GM21717 (cell line): ENCODE results near the gene NFYC.

ENCODE experiments used
- ATAC-seq: cut with Tn5 transposase; IDR thresholded peaks from one replicate; pipeline ENCODE4 v1.9.1; 2021; ENCODE audit warnings: mild to moderate bottlenecking, moderate library complexity; ENCODE audit not compliant: unreplicated experiment

The NFYC gene

DNA sequence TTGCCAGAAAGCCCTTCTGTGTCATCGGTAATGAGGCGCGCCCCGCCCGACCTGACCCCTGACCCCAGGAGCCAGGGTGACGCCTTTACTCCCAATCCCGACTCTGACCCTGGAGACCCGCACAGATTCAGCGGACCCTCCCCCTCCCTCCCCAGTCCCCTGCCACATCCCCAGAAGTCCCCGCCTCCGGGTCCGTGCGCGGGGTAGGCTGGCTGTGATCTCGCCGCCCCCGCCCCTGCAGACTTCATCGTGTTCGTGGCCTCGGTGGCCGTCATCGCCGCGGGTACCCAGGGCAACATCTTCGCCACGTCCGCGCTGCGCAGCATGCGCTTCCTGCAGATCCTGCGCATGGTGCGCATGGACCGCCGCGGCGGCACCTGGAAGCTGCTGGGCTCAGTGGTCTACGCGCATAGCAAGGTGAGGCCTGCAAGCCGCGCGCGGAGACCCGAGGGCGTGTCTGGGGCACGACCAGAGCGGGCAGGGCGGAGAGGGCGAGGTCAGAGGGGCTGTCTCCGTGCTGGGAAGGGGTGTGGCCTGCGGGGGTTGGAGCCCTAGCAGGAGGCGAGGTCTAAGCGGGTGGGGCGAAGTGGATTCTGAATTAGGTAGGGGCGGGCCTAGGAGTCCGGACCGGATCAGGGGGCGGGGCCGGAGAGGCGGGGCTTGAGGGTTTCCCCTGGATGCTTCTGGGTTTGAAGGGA is 126.9 kb downstream of the NFYC start:
- peak; percentile 68 for ATAC-seq

GRCh38 chr1:40819101-40819500 is 127.6 kb downstream of the NFYC start:
- no peak for ATAC-seq

GRCh38 chr1:40820251-40820797 is 128.8 kb downstream of the NFYC start:
- no peak for ATAC-seq
